GM12878 (cell line): ENCODE data around the gene DYNLT4. TPM values are rescaled to one million over a fixed set of nuclear protein-coding genes. Genes with fewer than 3 reads are reported as not detected.

ENCODE experiments used
- ATAC-seq: fragments of 200-7000 bp; cut with Tn5 transposase; 3 replicates; pipeline ENCODE4 v1.9.1; 2020; ENCODE audit warnings: mild to moderate bottlenecking, moderate library complexity
- BruUV-seq: library from RNA; stranded (reverse); fragments of 400-500 nt; replicated peaks from 2 replicates; lab custom pipeline; 2021; lab: Mats Ljungman, UMichigan
- CTCF ChIA-PET: fragments of 300-600 bp; sonication (Branson Sonifier 250); formaldehyde crosslinking; extraction: SDS; loops from one replicate; lab custom pipeline; 2021; ENCODE audit warnings: inconsistent platforms; lab: Yijun Ruan, JAX
- POLR2A ChIA-PET: fragments of 350-600 bp; formaldehyde crosslinking; extraction: SDS; loops from one replicate; lab custom pipeline; 2021; ENCODE audit warnings: inconsistent platforms; lab: Charles Lee
- RAD21 ChIA-PET: fragments of 300-600 bp; sonication (Branson Sonifier 250); formaldehyde crosslinking; loops from one replicate; lab custom pipeline; 2023; ENCODE audit warnings: antibody characterized with exemption; ENCODE audit not compliant: unreplicated experiment; lab: Charles Lee
- SMC1A ChIA-PET: fragments of 300-600 bp; sonication (Branson Sonifier 250); formaldehyde crosslinking; loops from one replicate; lab custom pipeline; 2023; ENCODE audit not compliant: unreplicated experiment, uncharacterized antibody; lab: Charles Lee
- DNase-seq: peaks from one replicate; pipeline ENCODE4 v3.0.0-alpha.2; 2011; ENCODE audit warnings: low read depth, low spot score
- FAIRE-seq: peaks from 3 replicates; lab custom pipeline; 2011; peaks lifted over from hg19 to GRCh38; lab: Jason Lieb, UNC
- H2AFZ ChIP-seq: 2 replicates; pipeline ENCODE4 v1.6.0; 2011; ENCODE audit warnings: low read depth, low read length, control low read depth; ENCODE audit not compliant: control insufficient read depth
- H3K27ac ChIP-seq: 2 replicates; pipeline ENCODE4 v1.5.1; 2011; ENCODE audit warnings: control low read depth; ENCODE audit not compliant: control insufficient read depth, insufficient read depth
- H3K27me3 ChIP-seq, 2 experiments: replicated peaks in 1 of 2; 2 replicates each; pipeline versions ENCODE4 v1.6.0 to v1.6.1; 2011; ENCODE audit warnings: low read length in 1 of 2; ENCODE audit not compliant: control insufficient read depth in 2 of 2, insufficient read depth in 2 of 2
- H3K36me3 ChIP-seq, 2 experiments: 2 replicates each; pipeline ENCODE4 v1.5.1; 2011; ENCODE audit warnings: low read length in 1 of 2; ENCODE audit not compliant: control insufficient read depth in 2 of 2, insufficient read depth in 2 of 2
- H3K4me1 ChIP-seq: 2 replicates; pipeline ENCODE4 v1.6.1; 2011; ENCODE audit warnings: mild to moderate bottlenecking, low read length, moderate library complexity, mixed read lengths; ENCODE audit not compliant: control insufficient read depth, insufficient read depth
- H3K4me2 ChIP-seq: 2 replicates; pipeline ENCODE4 v1.6.0; 2011; ENCODE audit warnings: control low read depth; ENCODE audit not compliant: control insufficient read depth, insufficient read depth
- H3K4me3 ChIP-seq: fragments of 200-600 bp; sonication (generic); 2 replicates; pipeline ENCODE4 v1.5.1; 2016
- H3K79me2 ChIP-seq: 2 replicates; pipeline ENCODE4 v1.6.0; 2011; ENCODE audit warnings: low read length; ENCODE audit not compliant: control insufficient read depth, insufficient read depth
- H3K9ac ChIP-seq: 2 replicates; pipeline ENCODE4 v1.8.0; 2011; ENCODE audit warnings: low read length, control low read depth, mixed read lengths; ENCODE audit not compliant: control insufficient read depth, insufficient read depth
- H3K9me3 ChIP-seq: replicated peaks from 3 replicates; pipeline ENCODE4 v1.5.1; 2011; ENCODE audit warnings: mild to moderate bottlenecking, low read length; ENCODE audit not compliant: control insufficient read depth, insufficient read depth
- H4K20me1 ChIP-seq: 2 replicates; pipeline ENCODE4 v1.6.0; 2011; ENCODE audit not compliant: control insufficient read depth, insufficient read depth
- CREM ChIP-seq: IDR thresholded peaks from 2 replicates; pipeline ENCODE4 v1.6.1; 2014; ENCODE audit warnings: antibody characterized with exemption, low read depth
- CTCF ChIP-seq, 3 experiments: IDR thresholded peaks in 2 of 3; conservative IDR thresholded peaks in 1 of 3; 2 replicates each; pipeline ENCODE4 v1.5.1; 2011; ENCODE audit warnings: low read depth in 3 of 3, low read length in 3 of 3, mild to moderate bottlenecking in 3 of 3, control low read depth in 2 of 3, moderate library complexity in 2 of 3, inconsistent platforms in 1 of 3, mixed read lengths in 1 of 3; ENCODE audit not compliant: control insufficient read depth in 2 of 3, insufficient read depth in 1 of 3; ENCODE audit errors: extremely low read depth in 1 of 3
- FOXK2 ChIP-seq: fragments of 450-650 bp; IDR thresholded peaks from 2 replicates; pipeline ENCODE4 v1.6.1; 2017; ENCODE audit warnings: mild to moderate bottlenecking, moderate library complexity
- IRF3 ChIP-seq: fragments of 450-650 bp; IDR thresholded peaks from 2 replicates; pipeline ENCODE4 v1.6.1; 2014; ENCODE audit warnings: mild to moderate bottlenecking
- JUNB ChIP-seq: IDR thresholded peaks from 2 replicates; pipeline ENCODE4 v1.6.1; 2016; ENCODE audit warnings: antibody characterized with exemption, mild to moderate bottlenecking
- NKRF ChIP-seq: fragments of 450-650 bp; conservative IDR thresholded peaks from 2 replicates; pipeline ENCODE4 v1.6.1; 2017; ENCODE audit warnings: mild to moderate bottlenecking, moderate library complexity
- POLR2AphosphoS2 ChIP-seq: IDR thresholded peaks from 2 replicates; pipeline ENCODE4 v1.6.1; 2011; ENCODE audit warnings: low read depth, mild to moderate bottlenecking, low read length, improper control_type of control experiment, moderate library complexity
- RFX5 ChIP-seq: IDR thresholded peaks from 2 replicates; pipeline ENCODE4 v1.6.1; 2011; ENCODE audit warnings: low read depth, low read length, improper control_type of control experiment
- RUNX3 ChIP-seq: IDR thresholded peaks from 2 replicates; pipeline ENCODE4 v1.6.1; 2012; ENCODE audit warnings: low read length, inconsistent platforms
- SMAD1 ChIP-seq: fragments of 450-650 bp; IDR thresholded peaks from 2 replicates; pipeline ENCODE4 v1.6.1; 2018; ENCODE audit warnings: mild to moderate bottlenecking, low read depth; ENCODE audit not compliant: partially characterized antibody
- SMAD5 ChIP-seq: IDR thresholded peaks from 2 replicates; pipeline ENCODE4 v1.6.1; 2016; ENCODE audit warnings: antibody characterized with exemption, low read depth
- STAT1 ChIP-seq: fragments of 450-650 bp; conservative IDR thresholded peaks from 2 replicates; pipeline ENCODE4 v1.6.1; 2014; ENCODE audit warnings: antibody characterized with exemption, mild to moderate bottlenecking
- TBL1XR1 ChIP-seq: IDR thresholded peaks from 2 replicates; pipeline ENCODE4 v1.6.1; 2012; ENCODE audit warnings: low read depth, low read length, improper control_type of control experiment
- YY1 ChIP-seq: IDR thresholded peaks from 2 replicates; pipeline ENCODE4 v1.6.1; 2011; ENCODE audit warnings: low read depth, mild to moderate bottlenecking, low read length
- ZNF207 ChIP-seq: fragments of 450-650 bp; IDR thresholded peaks from 2 replicates; pipeline ENCODE4 v1.6.1; 2014; ENCODE audit warnings: antibody characterized with exemption, mild to moderate bottlenecking, borderline replicate concordance
- ZNF384 ChIP-seq: IDR thresholded peaks from 2 replicates; pipeline ENCODE4 v1.6.1; 2012; ENCODE audit warnings: low read depth, mild to moderate bottlenecking, low read length, improper control_type of control experiment, borderline replicate concordance
- WGBS: methylation state at CpG from one replicate; pipeline ENCODE4 v1.1.6; 2016; ENCODE audit warnings: low lambda C conversion rate; ENCODE audit not compliant: insufficient replicate concordance, insufficient coverage; ENCODE audit errors: missing lambda C conversion rate; 5-methylcytosine and 5-hydroxymethylcytosine counted together
- in situ Hi-C: fragments of 300-500 bp; cut with MboI; formaldehyde crosslinking; loops from 9 replicates; pipeline ENCODE4 v1.14.3; 2018; ENCODE audit warnings: mixed read lengths
- intact Hi-C: fragments of 100-400 bp; cut with micrococcal nuclease; formaldehyde crosslinking; loops from one replicate; pipeline ENCODE4 v1.14.2; 2022; ENCODE audit not compliant: unreplicated experiment
- polyA plus RNA-seq, 11 experiments: library from polyadenylated mRNA; depleted of rRNA in 4 of 11; unstranded in 6 of 11; stranded (reverse) in 5 of 11; fragments of >200 nt; fragmentation: Nextera tagmentation in 4 of 11; fragmentation: Illumina TruSeq in 1 of 11; extraction: Ambion mirVana in 4 of 11; extraction: Trizol in 1 of 11; gene quantifications; 1 replicate in 1 of 11; 2 replicates in 10 of 11; pipeline versions ENCODE4 v1.2.1 to v1.2.3, GENCODE V29; 2011 to 2016; ENCODE audit warnings: inconsistent platforms in 2 of 11, missing spikeins in 2 of 11, low read depth in 1 of 11
- total RNA-seq, 4 experiments: library from RNA; depleted of rRNA in 3 of 4; stranded (reverse); fragments of >200 nt in 3 of 4; fragmentation: Illumina TruSeq in 1 of 4; extraction: Trizol in 1 of 4; gene quantifications; 2 replicates each; pipeline versions ENCODE4 v1.2.1 to v1.2.3, GENCODE V29; 2013 to 2021

Gene DYNLT4
- total and polyA plus RNA-seq, 10 of the 15 experiments (the other 5 are each of a cell fraction or from before 2014, with no cell fraction given) = 0.23 to 0.28 TPM; not detected in 8

- in situ Hi-C loops = no loop called here
- ChIA-PET CTCF (interaction anchor here (0.9 to 3.6 kb wide), 7 partner anchors 10 to 33 kb away, joined by 3 to 21 read pairs (median 5); partner anchors contain the start of gene PLK3), SMC1A (interaction anchor here (0.9 to 1.1 kb wide), 3 partner anchors 18 to 94 kb away, joined by 3 read pairs; no protein-coding TSS in a partner anchor), POLR2A (interaction anchor here (0.6 to 3.6 kb wide), 3 partner anchors 14 to 480 kb away, joined by 4 to 23 read pairs (median 5); partner anchors contain the start of gene BTBD19), RAD21 (interaction anchor here (0.7 to 2.1 kb wide), 6 partner anchors 13 to 480 kb away, joined by 3 to 5 read pairs (median 3); partner anchors contain the start of genes HECTD3, PLK3 and UROD)
- no peak overlapping the region for H3K4me3 ChIP-seq
- H3K4me1 ChIP-seq = peaks cover 4% of the 10 kb centered on the region
- H3K4me2 ChIP-seq = no peak overlapping the region
- no peaks in the 10 kb centered on the region; a peak in 1 of 4 replicates for H3K27me3 ChIP-seq
- no peaks in the 10 kb centered on the region for H3K79me2 ChIP-seq
- DNase-seq (no peak), ATAC-seq (no peak), FAIRE-seq (no peak)
- no peak overlapping the region for H3K9ac ChIP-seq
- no peaks in the 10 kb centered on the region for H3K9me3 ChIP-seq
- no peak overlapping the region for H2AFZ ChIP-seq
- intact Hi-C loops = no loop called here
- H3K27ac ChIP-seq = no peak overlapping the region
- H3K36me3 ChIP-seq = no peaks in the 10 kb centered on the region
- BruUV-seq = no TSS peak
- no peaks in the 10 kb centered on the region for H4K20me1 ChIP-seq
- WGBS = 87% methylated on average over 15 of the region's 15 CpGs
- TF ChIP-seq CTCF (IDR thresholded peaks at IDR 0.05 in 2 of 3, conservative IDR thresholded peaks at IDR 0.05 in 1 of 3; ENCODE audit: control insufficient read depth in 2 of 3, extremely low read depth in 1 of 3, insufficient read depth in 1 of 3, low read depth in 3 of 3, low read length in 3 of 3) (no peak), YY1 (no peak), POLR2AphosphoS2 (no peak), SMAD1 (no peak), IRF3 (no peak), STAT1 (no peak), SMAD5 (no peak), ZNF207 (no peak), NKRF (no peak), FOXK2 (no peak), RFX5 (no peak), RUNX3 (no peak), CREM (no peak), ZNF384 (no peak), TBL1XR1 (no peak), JUNB (no peak)
These were observed 15.9 kb upstream of the DYNLT4 start for GRCh38 chr1:44822981-44823451.
